DMS153 treated with DMSO at 0.1 percent for 48 hours (cell line): ENCODE data around the gene PFKFB3.
"Not testable (repeated sequence)": the region's sequence is repeated elsewhere in the genome, so short reads cannot be mapped to it uniquely, and the experiment has no call there.

ENCODE experiments used
- DNase-seq: peaks from one replicate; lab custom pipeline; 2025; ENCODE audit not compliant: unreplicated experiment; lab: John Stamatoyannopoulos, UW

Gene PFKFB3

GRCh38 chr10:6234371-6234770 is 31.6 kb downstream of the PFKFB3 start:
- DNase-seq: no peak

GRCh38 chr10:6236349-6237198 is 33.8 kb downstream of the PFKFB3 start:
- DNase-seq: no peak

GRCh38 chr10:6237199-6237530 is 34.4 kb downstream of the PFKFB3 start:
- no peak for DNase-seq

- DNase-seq: not testable (repeated sequence)
Observed at GRCh38 chr10:6238587-6239212, 36.0 kb downstream of the PFKFB3 start.

- no peak for DNase-seq
Observed at GRCh38 chr10:6239213-6239991, 36.7 kb downstream of the PFKFB3 start.

GRCh38 chr10:6240254-6240653 is 37.5 kb downstream of the PFKFB3 start:
- DNase-seq: no peak

GRCh38 chr10:6242089-6242488 is 39.4 kb downstream of the PFKFB3 start:
- DNase-seq: no peak

- no peak for DNase-seq
Observed at GRCh38 chr10:6244510-6244909, 41.8 kb downstream of the PFKFB3 start.

- no peak for DNase-seq
Observed at GRCh38 chr10:6247041-6247712, 44.4 kb downstream of the PFKFB3 start.

- DNase-seq: not testable (repeated sequence)
Observed at GRCh38 chr10:6248908-6249307, 46.2 kb downstream of the PFKFB3 start.

GRCh38 chr10:6249698-6250097 is 47.0 kb downstream of the PFKFB3 start:
- DNase-seq: no peak

GRCh38 chr10:6250745-6251144 is 48.0 kb downstream of the PFKFB3 start:
- DNase-seq: no peak

- DNase-seq: no peak
Observed at GRCh38 chr10:6254201-6254600, 51.5 kb downstream of the PFKFB3 start.

GRCh38 chr10:6255548-6256061 is 52.9 kb downstream of the PFKFB3 start:
- DNase-seq: no peak

GRCh38 chr10:6256439-6256838 is 53.7 kb downstream of the PFKFB3 start:
- DNase-seq: no peak

- DNase-seq: no peak
Observed at GRCh38 chr10:6259153-6259552, 56.4 kb downstream of the PFKFB3 start.

- DNase-seq: no peak
Observed at GRCh38 chr10:6260843-6261242, 58.1 kb downstream of the PFKFB3 start.

- DNase-seq: no peak
Observed at GRCh38 chr10:6267941-6268340, 65.2 kb downstream of the PFKFB3 start.

GRCh38 chr10:6269432-6269831 is 66.7 kb downstream of the PFKFB3 start:
- DNase-seq: no peak

GRCh38 chr10:6269953-6270867 is 67.5 kb downstream of the PFKFB3 start:
- DNase-seq: no peak
